Fibroblast of lung (primary cell): Measurements from ENCODE around the gene ESAM. TPM values are rescaled to one million over a fixed set of nuclear protein-coding genes. Genes with fewer than 3 reads are reported as not detected.
A peak's percentile ranks its signal among the peaks of the same experiment; 100 is the strongest.

Experiments used
- DNase-seq, 2 donors: peaks; one replicate each; pipeline versions ENCODE4 v3.0.0 to v3.0.0-alpha.2; 2010; ENCODE audit warnings: low read depth in 2 of 2
- H2AFZ ChIP-seq: 2 replicates; pipeline ENCODE4 v1.5.1; 2012; ENCODE audit warnings: low read length, control low read depth, inconsistent platforms
- H3K27ac ChIP-seq: 2 replicates; pipeline ENCODE4 v1.5.1; 2011; ENCODE audit warnings: low read length, control low read depth; ENCODE audit not compliant: insufficient read depth
- H3K27me3 ChIP-seq: 2 replicates; pipeline ENCODE4 v1.5.1; 2011; ENCODE audit warnings: mild to moderate bottlenecking, low read length; ENCODE audit not compliant: control insufficient read depth, insufficient read depth
- H3K36me3 ChIP-seq: 2 replicates; pipeline ENCODE4 v1.5.1; 2011; ENCODE audit warnings: low read length; ENCODE audit not compliant: control insufficient read depth, insufficient read depth
- H3K4me1 ChIP-seq: 2 replicates; pipeline ENCODE4 v1.5.1; 2011; ENCODE audit warnings: low read length; ENCODE audit not compliant: control insufficient read depth, insufficient read depth; ENCODE audit errors: extremely low read depth
- H3K4me2 ChIP-seq: 2 replicates; pipeline ENCODE4 v1.5.1; 2011; ENCODE audit warnings: low read length, control low read depth; ENCODE audit not compliant: insufficient read depth; ENCODE audit errors: extremely low read depth
- H3K4me3 ChIP-seq, 4 experiments: fragments of 200-600 bp in 1 of 4; sonication (generic) in 1 of 4; replicated peaks in 1 of 4; 2 replicates each; pipeline ENCODE4 v1.5.1; 2011 to 2016; ENCODE audit warnings: low read length in 4 of 4, low read depth in 3 of 4, mild to moderate bottlenecking in 3 of 4, control low read depth in 2 of 4, inconsistent platforms in 1 of 4, mixed read lengths in 1 of 4; ENCODE audit not compliant: insufficient read depth in 1 of 4; ENCODE audit errors: control extremely low read depth in 1 of 4
- H3K79me2 ChIP-seq: 2 replicates; pipeline ENCODE4 v1.5.1; 2012; ENCODE audit warnings: mild to moderate bottlenecking, low read length, inconsistent platforms; ENCODE audit not compliant: control insufficient read depth, insufficient read depth
- H3K9ac ChIP-seq: 2 replicates; pipeline ENCODE4 v1.5.1; 2011; ENCODE audit warnings: mild to moderate bottlenecking, low read length, control low read depth; ENCODE audit not compliant: insufficient read depth
- H3K9me3 ChIP-seq: 2 replicates; pipeline ENCODE4 v1.5.1; 2012; ENCODE audit warnings: low read depth, low read length; ENCODE audit not compliant: control insufficient read depth, insufficient read depth
- H4K20me1 ChIP-seq: 2 replicates; pipeline ENCODE4 v1.5.1; 2011; ENCODE audit warnings: low read length; ENCODE audit not compliant: control insufficient read depth, insufficient read depth; ENCODE audit errors: extremely low read depth
- CTCF ChIP-seq, 2 donors: IDR thresholded peaks in 1 of 2; conservative IDR thresholded peaks in 1 of 2; 1 replicate in 1 of 2; 2 replicates in 1 of 2; pipeline ENCODE4 v1.5.1; 2011 to 2012; ENCODE audit warnings: low read length in 2 of 2, control low read depth in 1 of 2, inconsistent platforms in 1 of 2, low read depth in 1 of 2, mild to moderate bottlenecking in 1 of 2
- EZH2 ChIP-seq: IDR thresholded peaks from 2 replicates; pipeline ENCODE4 v1.5.1; 2012; ENCODE audit warnings: low read length, control low read depth, mild to moderate bottlenecking; ENCODE audit errors: missing control alignments
- polyA plus RNA-seq, 2 donors: library from polyadenylated mRNA; depleted of rRNA in 1 of 2; stranded (reverse) in 1 of 2; unstranded in 1 of 2; fragments of >200 nt; gene quantifications; 2 replicates each; pipeline ENCODE4 v1.2.1, GENCODE V29; 2011 to 2012; ENCODE audit warnings: missing spikeins in 1 of 2
- total RNA-seq: library from RNA; depleted of rRNA; stranded (reverse); fragments of >200 nt; gene quantifications from 2 replicates; pipeline ENCODE4 v1.2.1, GENCODE V29; 2014

Gene ESAM
- total and polyA plus RNA-seq, 2 donors (not counting 1 experiment from before 2014, with no cell fraction given), result under 0.01 to 2.7 TPM

GRCh38 chr11:124738713-124739478 is 23.2 kb downstream of the ESAM start:
- no peaks in the 10 kb centered on the region for H3K4me1 ChIP-seq
- H3K4me3 ChIP-seq, result peak overlapping the region in 3 of 4 experiments; percentile 35 to 59 (median 53)
- H3K9ac ChIP-seq, result no peak overlapping the region
- H2AFZ ChIP-seq, result no peak overlapping the region
- no peaks in the 10 kb centered on the region for H4K20me1 ChIP-seq
- H3K4me2 ChIP-seq, result peak overlapping the region; percentile 91
- H3K27me3 ChIP-seq, result peaks cover 2% of the 10 kb centered on the region
- H3K79me2 ChIP-seq, result no peaks in the 10 kb centered on the region
- DNase-seq, result no peak
- TF ChIP-seq EZH2 (no peak), CTCF (conservative IDR thresholded peaks at IDR 0.05 in 1 of 2, IDR thresholded peaks at IDR 0.05 in 1 of 2; ENCODE audit: low read depth in 1 of 2, low read length in 2 of 2) (no peak)
- H3K27ac ChIP-seq, result no peak overlapping the region
- no peaks in the 10 kb centered on the region for H3K36me3 ChIP-seq
- H3K9me3 ChIP-seq, result no peaks in the 10 kb centered on the region

- DNase-seq, result no peak
- no peak overlapping the region for H3K4me3 ChIP-seq
- no peak overlapping the region for H3K9ac ChIP-seq
- TF ChIP-seq EZH2 (no peak), CTCF (conservative IDR thresholded peaks at IDR 0.05 in 1 of 2, IDR thresholded peaks at IDR 0.05 in 1 of 2; ENCODE audit: low read depth in 1 of 2, low read length in 2 of 2) (no peak)
- H2AFZ ChIP-seq, result no peak overlapping the region
- peaks cover 2% of the 10 kb centered on the region for H3K27me3 ChIP-seq
- H3K9me3 ChIP-seq, result no peaks in the 10 kb centered on the region
- no peaks in the 10 kb centered on the region for H4K20me1 ChIP-seq
- no peak overlapping the region for H3K4me2 ChIP-seq
- no peaks in the 10 kb centered on the region for H3K4me1 ChIP-seq
- H3K79me2 ChIP-seq, result no peaks in the 10 kb centered on the region
- no peak overlapping the region for H3K27ac ChIP-seq
- H3K36me3 ChIP-seq, result no peaks in the 10 kb centered on the region
Measured at GRCh38 chr11:124737638-124738305, 24.3 kb downstream of the ESAM start.

GRCh38 chr11:124736736-124737135 is 25.4 kb downstream of the ESAM start:
- Histone ChIP-seq H3K79me2 (no peaks in the 10 kb centered on the region), H3K9ac (no peak overlapping the region), H3K27me3 (peaks cover 2% of the 10 kb centered on the region), H2AFZ (no peak overlapping the region), H3K4me2 (no peak overlapping the region), H3K4me3 (no peak overlapping the region), H3K9me3 (no peaks in the 10 kb centered on the region), H3K4me1 (no peaks in the 10 kb centered on the region), H3K27ac (no peak overlapping the region), H4K20me1 (no peaks in the 10 kb centered on the region), H3K36me3 (no peaks in the 10 kb centered on the region)
- no peak for DNase-seq
- TF ChIP-seq CTCF (conservative IDR thresholded peaks at IDR 0.05 in 1 of 2, IDR thresholded peaks at IDR 0.05 in 1 of 2; ENCODE audit: low read depth in 1 of 2, low read length in 2 of 2), result no peak
- no peak for TF ChIP-seq EZH2
